Upper lobe of right lung (tissue), 1 donor: ENCODE measurements around the gene KPNA6. TPM values are rescaled to one million over a fixed set of nuclear protein-coding genes. Genes with fewer than 3 reads are reported as not detected.

Source experiments
- ATAC-seq: fragments of 200-7000 bp; cut with Tn5 transposase; one replicate; pipeline ENCODE4 v1.9.1; 2020; ENCODE audit warnings: mild to moderate bottlenecking, moderate library complexity
- DNase-seq: peaks from one replicate; pipeline ENCODE4 v3.0.0-alpha.2; 2020
- H3K27ac ChIP-seq: fragments of 200-600 bp; one replicate; pipeline ENCODE4 v1.8.0; 2022
- H3K27me3 ChIP-seq: fragments of 200-600 bp; one replicate; pipeline ENCODE4 v1.8.0; 2022; ENCODE audit warnings: mild to moderate bottlenecking
- H3K36me3 ChIP-seq: fragments of 200-600 bp; one replicate; pipeline ENCODE4 v1.8.0; 2022
- H3K4me1 ChIP-seq: fragments of 200-600 bp; one replicate; pipeline ENCODE4 v1.8.0; 2022
- H3K4me3 ChIP-seq: fragments of 200-600 bp; one replicate; pipeline ENCODE4 v1.8.0; 2022; ENCODE audit warnings: mild to moderate bottlenecking
- H3K9me3 ChIP-seq: fragments of 200-600 bp; one replicate; pipeline ENCODE4 v1.8.0; 2022
- CTCF ChIP-seq: fragments of 200-600 bp; IDR thresholded peaks from one replicate; pipeline ENCODE4 v1.8.0; 2022; ENCODE audit warnings: antibody characterized with exemption
- intact Hi-C: fragments of 100-400 bp; cut with DNase I; formaldehyde crosslinking; loops from one replicate; pipeline ENCODE4 v1.11.0; 2022
- microRNA-seq: library from miRNA; unstranded; fragments of <30 nt; microRNA quantifications from one replicate; pipeline ENCODE4 v1.2.0, GENCODE V29; 2020; ENCODE audit warnings: borderline microRNAs expressed
- total RNA-seq: library from RNA; stranded (reverse); fragmentation: NEBNext Ultra II Directional; extraction: Animal tissue kit (Norgen Biotek cat#: 25700); gene quantifications from one replicate; pipeline ENCODE4 v1.2.1, GENCODE V29; 2021
- donor health status: DM: no; HTN: yes; CAD: no; lungs with severe emphysema.

KPNA6 gene
- total RNA-seq, 1 donor from 2014 or later, result 69.2 TPM

- Histone ChIP-seq H3K27ac (peak within 1 kb of the TSS; percentile 97), H3K27me3 (no peaks in the 10 kb centered on the region), H3K4me3 (peak within 1 kb of the TSS; percentile 92), H3K4me1 (peaks cover 24% of the 10 kb centered on the region), H3K36me3 (peaks cover 37% of the 10 kb centered on the region), H3K9me3 (no peaks in the 10 kb centered on the region)
- intact Hi-C loops, result no loop called here
- TF ChIP-seq CTCF, result no peak
- DNase-seq (peak; percentile 95), ATAC-seq (peak; percentile 97)
These were observed 114.3 kb downstream of the KPNA6 start, which contains the start of the genes EIF3I and TMEM234 for GRCh38 chr1:32221980-32222755. TSS of gene EIF3I (plus strand) at chr1:32222407. CDS start at chr1:32222442, 35 bp downstream. TSS of gene TMEM234 (minus strand) at chr1:32222353. CDS start at chr1:32222322, 31 bp downstream.

GRCh38 chr1:32223683-32224082 lies 115.8 kb downstream of the KPNA6 start:
- no peaks in the 10 kb centered on the region for H3K9me3 ChIP-seq
- ATAC-seq (no peak), DNase-seq (no peak)
- H3K27me3 ChIP-seq, result no peaks in the 10 kb centered on the region
- peaks cover 24% of the 10 kb centered on the region for H3K4me1 ChIP-seq
- peaks cover 48% of the 10 kb centered on the region for H3K36me3 ChIP-seq
- H3K27ac ChIP-seq, result peak overlapping the region; percentile 97
- intact Hi-C loops, result no loop called here
- TF ChIP-seq CTCF, result no peak
- H3K4me3 ChIP-seq, result peak overlapping the region; percentile 92

GRCh38 chr1:32224285-32224684 lies 116.4 kb downstream of the KPNA6 start:
- H3K4me3 ChIP-seq, result no peak overlapping the region
- no peaks in the 10 kb centered on the region for H3K9me3 ChIP-seq
- H3K36me3 ChIP-seq, result peaks cover 54% of the 10 kb centered on the region
- no peak for DNase-seq
- no peaks in the 10 kb centered on the region for H3K27me3 ChIP-seq
- no peak for TF ChIP-seq CTCF
- ATAC-seq, result no peak
- no peak overlapping the region for H3K27ac ChIP-seq
- intact Hi-C loops, result no loop called here
- H3K4me1 ChIP-seq, result peaks cover 24% of the 10 kb centered on the region

Small RNAs within 50 kb of the gene (microRNA-seq; reads per million reads assigned to microRNA genes)
- gene MIR5585, result not detected

Other genes starting within 250 kb of the KPNA6 start
- gene PTP4A2, start 169.7 kb upstream of the KPNA6 start, total RNA-seq, result 244 TPM
- 81.7 TPM for gene KHDRBS1, start 94.2 kb upstream of the KPNA6 start, total RNA-seq
- gene TMEM39B, start 35.1 kb upstream of the KPNA6 start, total RNA-seq, result 18.1 TPM
- gene TXLNA, start 71.6 kb downstream of the KPNA6 start, total RNA-seq, result 47.5 TPM
- 2.7 TPM for gene CCDC28B, start 92.5 kb downstream of the KPNA6 start, total RNA-seq
- gene IQCC, start 97.6 kb downstream of the KPNA6 start, total RNA-seq, result 1.2 TPM
- not detected for gene DCDC2B, start 101.0 kb downstream of the KPNA6 start, total RNA-seq
- 22.3 TPM for gene TMEM234, start 114.3 kb downstream of the KPNA6 start, total RNA-seq
- gene EIF3I, start 114.4 kb downstream of the KPNA6 start, total RNA-seq, result 116 TPM
- gene FAM167B, start 139.2 kb downstream of the KPNA6 start, total RNA-seq, result 65.9 TPM
- gene LCK, start 143.2 kb downstream of the KPNA6 start, total RNA-seq, result 8.3 TPM
- 71.2 TPM for gene HDAC1, start 184.0 kb downstream of the KPNA6 start, total RNA-seq
- 44.5 TPM for gene MARCKSL1, start 228.2 kb downstream of the KPNA6 start, total RNA-seq